Suppressor macrophage (primary cell): ENCODE data around the gene NAXD.
"Not testable (repeated sequence)": the region's sequence is repeated elsewhere in the genome, so short reads cannot be mapped to it uniquely, and the experiment has no call there.

Experiments used
- DNase-seq, 4 experiments: peaks; one replicate each; pipeline ENCODE4 v3.0.0-alpha.2; 2020 to 2022
- total RNA-seq, 17 experiments: gene quantifications; one replicate each; lab custom pipeline; 2026; ENCODE audit warnings: mixed read lengths in 6 of 17, inconsistent platforms in 3 of 17; lab: John Stamatoyannopoulos, UW

NAXD gene
- 14.1 to 42.1 (median 25.4) reads per million in 17 experiments for total RNA-seq

DNA sequence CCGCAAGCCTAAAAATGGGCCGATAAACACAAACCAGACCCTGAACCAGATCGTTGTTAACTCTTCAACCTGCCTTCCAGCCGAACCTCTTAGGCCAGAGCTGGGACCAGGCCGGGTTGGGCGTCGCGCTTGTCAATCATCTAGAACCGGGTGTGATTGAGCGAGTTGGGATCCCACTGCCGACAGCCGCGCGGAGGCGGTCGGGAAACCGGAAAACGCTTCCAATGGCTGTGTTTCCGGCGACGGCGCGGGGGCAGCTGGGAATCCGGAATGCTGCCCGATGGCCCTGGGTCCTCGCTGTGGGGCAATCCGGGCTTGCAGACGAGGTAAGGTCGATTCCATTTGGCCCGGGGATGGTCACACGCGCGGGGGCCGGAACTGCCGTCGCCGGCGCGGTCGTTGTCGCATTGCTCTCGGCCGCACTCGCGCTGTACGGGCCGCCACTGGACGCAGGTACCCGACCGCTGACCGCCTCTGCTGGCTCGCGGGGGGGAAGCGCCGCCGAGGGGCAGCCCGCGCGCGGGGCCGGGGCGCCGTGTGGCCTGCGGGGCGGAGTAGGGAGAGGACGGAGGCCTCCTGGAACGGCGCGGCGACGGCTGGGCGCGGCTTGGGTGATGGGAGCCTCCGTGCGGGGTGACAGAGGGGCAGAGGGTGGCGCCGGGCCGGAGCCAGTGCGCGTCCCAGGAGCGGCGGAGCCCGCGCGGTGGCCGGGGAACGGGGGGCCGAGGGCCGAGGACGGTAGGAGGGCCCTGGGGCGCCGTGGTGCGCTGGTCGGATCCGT is at the start of gene NAXD:
Gene NAXD (plus strand): TSS at position 224 of the 781 bp plus-strand sequence. CDS start 57 bp downstream, at position 281.
- DNase-seq, result peak; percentile 93 to 97 (median 96)

DNA sequence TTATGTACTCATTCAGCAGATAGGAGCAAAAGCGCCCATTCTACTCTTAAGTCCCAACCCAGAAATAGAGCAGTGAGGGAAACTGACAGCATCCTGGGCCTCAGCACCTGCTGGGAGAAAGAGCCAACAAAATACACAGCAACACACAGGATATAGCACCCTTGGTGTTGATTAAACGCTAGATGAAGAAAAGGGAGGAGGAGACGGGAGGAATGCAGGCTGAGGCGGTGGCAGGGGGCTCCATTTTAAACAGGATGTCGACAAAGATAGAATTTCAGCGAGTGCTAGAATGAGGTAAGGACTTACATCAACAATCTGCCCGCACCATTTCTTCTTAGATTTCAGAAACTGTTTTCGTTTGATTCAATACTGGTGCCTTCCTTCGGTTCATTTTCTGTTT is 49.2 kb upstream of the NAXD start:
- DNase-seq, result no peak

DNA sequence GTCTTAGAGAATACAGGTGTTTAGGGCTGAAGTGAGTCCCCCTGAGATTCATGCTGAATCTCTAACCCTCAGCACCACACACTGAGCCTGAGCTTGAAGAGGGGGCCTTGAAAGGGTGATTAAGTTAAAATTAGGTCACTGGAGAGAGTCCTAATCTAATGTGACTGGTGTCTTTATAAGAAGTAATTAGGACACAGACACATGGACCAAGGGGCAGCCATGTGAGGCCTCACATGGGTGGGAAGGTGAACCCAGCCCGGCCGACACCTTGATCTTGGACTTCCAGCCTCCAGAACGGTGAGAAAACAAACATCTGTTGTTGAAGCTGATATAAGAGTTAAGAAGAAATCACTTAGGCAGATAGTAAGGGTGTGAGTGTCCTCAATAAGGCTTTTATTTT is 46.7 kb upstream of the NAXD start:
- no peak for DNase-seq

DNA sequence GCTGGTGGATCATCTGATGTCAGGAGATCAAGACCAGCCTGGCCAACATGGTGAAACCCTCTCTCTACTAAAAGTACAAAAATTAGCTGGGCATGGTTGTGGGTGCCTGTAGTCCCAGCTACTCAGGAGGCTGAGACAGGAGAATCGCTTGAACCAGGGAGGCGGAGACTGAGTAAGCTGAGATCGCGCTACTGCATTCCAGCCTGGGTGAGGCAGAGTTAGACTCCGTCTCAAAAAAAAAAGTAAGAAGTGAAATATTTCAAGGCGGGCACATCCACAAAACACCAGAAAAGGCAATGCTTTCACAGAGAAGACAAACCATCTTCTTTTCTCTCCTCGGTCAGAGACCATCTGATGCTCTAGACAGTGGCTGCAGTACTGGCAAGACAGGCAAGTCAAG is 45.4 kb upstream of the NAXD start:
- not testable (repeated sequence) for DNase-seq

- no peak for DNase-seq
Observed at GRCh38 chr13:110570886-110571285, 44.5 kb upstream of the NAXD start.

- DNase-seq, result no peak
Observed at GRCh38 chr13:110571896-110572777, 43.2 kb upstream of the NAXD start.

GRCh38 chr13:110572778-110573118 is 42.6 kb upstream of the NAXD start:
- no peak for DNase-seq

DNA sequence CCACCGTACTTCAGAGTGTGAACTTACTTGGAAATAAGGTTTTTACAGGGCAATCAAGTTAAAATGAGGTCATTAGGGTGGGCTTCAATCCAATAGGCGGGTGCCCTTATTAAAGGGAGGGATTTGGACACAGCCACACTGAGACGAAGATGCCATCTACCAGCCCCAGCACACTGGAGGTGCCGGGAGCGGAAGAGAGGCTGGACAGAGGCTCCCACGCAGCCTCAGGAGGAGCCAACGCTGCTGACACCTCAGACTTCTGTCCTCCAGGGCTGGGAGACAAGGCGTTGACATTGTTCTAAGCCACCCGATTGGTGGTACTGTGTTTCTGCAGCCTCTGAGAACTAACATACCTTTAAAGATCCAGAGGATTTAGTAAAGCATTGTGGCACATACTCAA is 41.2 kb upstream of the NAXD start:
- no peak for DNase-seq

- DNase-seq, result peak; percentile 60 to 81 (median 72)
Observed at GRCh38 chr13:110575322-110576069, 39.8 kb upstream of the NAXD start.

- no peak for DNase-seq
Observed at GRCh38 chr13:110576070-110576394, 39.3 kb upstream of the NAXD start.

DNA sequence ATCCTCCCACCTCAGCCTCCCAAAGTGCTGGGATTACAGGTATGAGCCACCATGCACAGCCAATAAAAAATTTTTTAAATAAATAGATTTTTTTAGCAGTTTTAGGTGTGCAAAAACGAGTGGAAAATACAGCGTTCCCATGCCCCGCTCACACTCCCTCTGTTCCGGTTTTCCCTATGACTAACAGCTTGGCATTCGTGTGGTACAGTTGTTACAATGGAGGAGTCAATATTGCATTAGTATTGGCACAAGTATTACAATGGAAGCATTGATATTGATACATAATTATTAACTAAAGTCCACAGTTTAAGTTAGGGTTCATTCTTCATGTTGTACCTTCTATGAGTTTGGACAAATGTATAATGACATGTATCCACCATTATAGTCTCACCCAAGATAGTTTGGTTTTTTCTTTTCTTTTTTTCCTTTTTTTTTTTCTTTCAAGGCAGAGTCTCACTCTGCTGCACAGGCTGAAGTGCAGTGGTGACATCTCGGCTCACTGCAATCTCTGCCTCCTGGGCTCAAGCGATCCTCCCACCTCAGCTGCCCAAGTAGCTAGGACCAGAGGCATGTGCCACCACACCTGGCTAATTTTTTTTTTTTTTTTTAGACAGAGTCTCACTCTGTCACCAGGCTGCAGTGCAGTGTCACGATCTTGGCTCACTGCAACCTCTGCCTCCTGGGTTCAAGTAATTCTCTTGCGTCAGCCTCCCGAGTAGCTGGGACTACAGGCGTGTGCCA is 38.4 kb upstream of the NAXD start:
- DNase-seq, result no peak

DNA sequence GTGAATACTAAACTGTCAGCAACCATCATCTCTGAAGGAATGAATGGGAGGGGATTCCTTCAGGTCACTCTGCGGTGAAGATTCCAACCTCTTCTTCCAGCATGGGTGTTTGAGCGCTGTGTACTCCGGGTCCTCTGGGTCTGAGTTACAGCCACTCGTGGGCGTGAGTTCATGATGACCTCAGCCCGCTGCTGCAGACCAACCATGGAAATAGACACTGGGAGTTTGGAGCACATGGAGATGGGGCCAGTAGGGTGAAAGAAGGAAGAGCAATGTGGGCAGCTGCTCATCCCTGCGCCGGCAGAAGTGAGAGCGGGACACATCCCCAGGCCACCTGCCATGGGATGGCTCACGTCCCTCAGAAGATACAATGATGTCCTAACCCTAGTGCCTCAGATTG is 37.0 kb upstream of the NAXD start:
- peak in 3 of 4 experiments; percentile 46 to 58 (median 58) for DNase-seq

DNA sequence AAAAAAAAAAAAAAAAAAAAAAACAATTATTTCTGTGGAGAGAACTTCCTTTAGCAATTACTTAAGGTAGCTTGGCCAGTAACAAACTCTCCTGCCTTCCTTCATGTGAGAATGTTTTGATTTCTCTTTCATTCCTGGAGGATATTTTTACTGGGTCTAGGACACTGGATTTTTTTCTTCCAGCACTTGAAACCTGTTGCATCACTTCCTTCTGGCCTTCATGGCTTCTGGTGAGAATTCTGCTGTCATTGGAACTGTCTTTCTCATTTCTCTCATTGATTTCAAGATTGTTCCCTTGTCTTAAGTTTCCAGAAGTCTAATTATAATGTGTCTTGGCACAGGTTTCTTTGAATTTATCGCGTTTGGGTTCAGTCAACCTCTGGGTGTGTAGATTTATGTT is 34.5 kb upstream of the NAXD start:
- peak in 3 of 4 experiments; percentile 34 to 59 (median 50) for DNase-seq

GRCh38 chr13:110581506-110582185 is 33.7 kb upstream of the NAXD start:
- no peak for DNase-seq

DNA sequence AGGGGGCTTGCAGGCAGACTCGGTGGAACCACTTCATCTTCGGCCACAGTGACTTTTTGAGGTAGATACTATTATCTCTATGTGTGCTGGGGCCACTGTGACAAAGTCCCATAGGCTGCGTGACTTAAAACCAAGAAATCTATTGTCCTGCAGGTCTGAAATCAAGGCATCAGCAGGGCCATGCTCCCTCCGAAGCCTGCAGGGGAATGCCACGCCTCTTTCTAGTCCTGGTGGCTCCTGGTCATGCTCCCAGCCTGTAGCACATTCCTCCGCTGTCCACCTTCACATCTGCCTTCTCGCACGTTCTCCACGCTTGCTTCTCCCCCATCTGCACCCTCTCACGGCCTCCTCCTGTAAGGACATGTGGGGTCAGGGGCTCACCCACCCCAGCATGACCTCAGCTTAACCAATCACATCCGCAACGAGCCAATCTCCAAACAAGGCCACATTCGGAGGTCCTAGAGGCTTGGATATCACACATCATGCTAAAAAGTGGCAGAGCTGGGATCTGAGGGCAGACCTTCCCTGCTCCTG is 32.9 kb upstream of the NAXD start:
- no peak for DNase-seq

GRCh38 chr13:110583178-110583865 is 32.0 kb upstream of the NAXD start:
- DNase-seq, result no peak

GRCh38 chr13:110589793-110590390 is 25.5 kb upstream of the NAXD start:
- peak in 3 of 4 experiments; percentile 24 to 37 (median 36) for DNase-seq

GRCh38 chr13:110590577-110590976 is 24.8 kb upstream of the NAXD start:
- no peak for DNase-seq

- peak in 1 of 4 experiments; percentile 47 for DNase-seq
Observed at GRCh38 chr13:110592665-110593064, 22.7 kb upstream of the NAXD start.

GRCh38 chr13:110593430-110594130 is 21.8 kb upstream of the NAXD start:
- DNase-seq, result peak; percentile 61 to 86 (median 72)
